Anterior cingulate cortex (tissue), 58 donors: ENCODE data around the gene BRD1.
"Not testable (repeated sequence)": the region's sequence is repeated elsewhere in the genome, so short reads cannot be mapped to it uniquely, and the experiment has no call there.

Experiments used
- DNase-seq, 58 donors: peaks; one replicate each; lab custom pipeline; 2025; lab: John Stamatoyannopoulos, UW

BRD1 gene

DNA sequence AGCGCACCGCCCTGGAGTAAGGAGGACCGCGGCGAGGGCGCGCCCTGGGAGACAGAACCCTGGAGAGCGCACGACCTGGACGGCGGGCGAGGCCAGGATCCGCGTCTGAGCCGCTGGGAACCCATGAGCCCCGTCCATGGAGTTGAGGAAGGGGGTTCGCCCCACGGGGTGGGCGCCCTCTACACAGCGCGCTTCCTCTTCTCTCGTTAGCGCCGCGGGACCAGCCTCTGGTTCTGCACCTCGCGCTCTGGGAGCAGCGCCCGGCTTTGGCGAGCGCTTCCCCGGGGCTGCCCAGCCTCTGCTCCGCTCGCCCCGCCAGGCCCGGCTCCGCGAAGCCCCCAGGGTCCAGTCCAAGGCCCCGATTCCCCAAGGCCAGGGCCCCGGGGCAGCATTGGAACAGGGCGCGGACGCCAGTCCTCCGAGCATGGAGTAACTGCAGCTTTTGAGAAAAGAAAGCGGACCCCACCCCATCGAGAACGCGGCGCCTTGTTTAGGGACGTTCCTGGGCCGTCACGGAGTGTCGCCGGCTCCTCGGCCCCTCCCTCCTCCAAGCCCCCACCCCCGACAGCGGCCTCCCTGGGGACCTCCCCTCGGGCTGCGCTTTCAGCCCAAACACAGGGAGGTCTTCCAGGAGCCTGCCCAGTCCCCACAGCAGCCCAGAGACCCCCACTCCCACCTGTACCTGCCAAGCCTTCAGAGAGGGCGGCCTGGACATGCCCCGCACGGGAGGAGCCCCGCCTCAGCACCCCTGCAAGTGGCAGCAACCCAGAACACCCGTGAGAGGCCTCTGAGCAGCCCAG, 56.2 kb downstream of the BRD1 start:
- no peak for DNase-seq

DNA sequence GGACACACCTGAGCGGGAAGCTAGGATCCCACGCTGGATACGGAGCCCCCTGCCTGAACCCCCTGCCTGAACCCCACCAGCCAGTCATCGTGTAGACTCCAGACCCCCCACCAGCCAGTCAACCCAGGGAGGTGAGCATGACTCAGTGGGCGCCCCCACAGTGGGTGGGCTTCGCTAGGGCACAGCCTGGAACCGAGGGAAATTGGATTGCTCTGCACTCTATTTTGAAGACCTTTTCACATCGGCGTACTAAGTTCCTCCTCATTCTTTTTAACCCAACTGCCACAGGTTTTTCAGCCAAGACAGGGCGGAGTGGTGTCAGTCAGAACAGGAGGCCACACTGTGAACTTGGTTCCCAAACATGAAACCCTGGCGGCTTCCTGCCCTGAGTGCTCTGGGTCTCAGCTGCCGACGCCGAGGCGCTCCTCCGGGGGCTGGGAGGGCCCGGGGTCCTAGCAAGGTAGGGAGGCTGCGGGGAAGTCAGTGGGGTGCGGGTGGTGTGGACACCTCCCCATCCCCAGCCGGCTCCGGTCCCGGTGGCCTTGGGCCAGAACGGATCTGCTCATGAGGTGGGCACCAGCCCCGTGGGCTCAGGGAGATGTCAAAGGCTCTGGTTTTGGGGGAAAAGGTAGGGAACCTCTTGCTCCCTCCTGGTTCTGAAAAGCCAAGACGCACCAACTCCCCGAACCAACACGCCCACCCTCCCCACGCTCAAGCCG, 57.0 kb downstream of the BRD1 start:
- DNase-seq: no peak

DNA sequence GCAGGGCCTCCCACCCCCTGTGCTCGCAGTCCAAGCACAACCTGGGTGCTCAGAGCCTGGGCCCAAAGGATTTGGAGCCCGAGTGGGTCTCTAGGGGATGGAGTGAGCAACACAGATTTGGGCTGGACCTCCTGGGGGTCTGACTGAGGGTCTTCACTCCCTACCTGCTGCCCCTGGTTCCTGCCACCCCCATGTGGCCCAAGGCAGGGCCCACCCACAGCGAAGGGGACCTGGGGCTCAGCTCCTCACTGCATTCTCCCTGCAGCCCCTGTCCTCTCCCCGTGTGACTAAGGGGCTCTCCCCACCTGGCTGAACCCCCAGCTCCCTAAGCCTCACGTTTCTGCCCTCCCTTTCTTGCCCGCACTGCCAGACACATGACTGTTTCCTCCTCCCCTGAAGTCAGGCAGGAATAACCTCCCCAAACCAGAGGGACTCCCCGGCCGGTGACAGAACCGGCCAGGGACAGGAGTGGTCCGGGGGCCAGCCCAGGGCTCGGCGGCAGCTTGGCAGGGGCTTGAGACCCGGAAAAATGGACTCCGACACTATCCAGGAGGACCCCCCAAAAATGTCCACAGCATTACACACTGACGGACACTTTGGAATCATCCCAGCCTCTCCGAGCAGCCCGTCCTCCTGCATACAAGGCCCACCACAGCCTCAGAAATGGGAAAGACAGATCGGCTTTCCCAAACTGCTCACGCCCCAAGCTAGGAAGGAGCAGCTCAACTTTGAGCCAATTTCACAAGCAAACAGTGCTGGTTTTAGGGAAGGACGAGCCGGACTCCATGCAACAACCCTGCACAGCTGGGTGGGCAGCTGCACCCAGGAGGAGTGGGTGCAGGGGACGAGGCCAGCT, 57.8 kb downstream of the BRD1 start:
- DNase-seq: no peak

DNA sequence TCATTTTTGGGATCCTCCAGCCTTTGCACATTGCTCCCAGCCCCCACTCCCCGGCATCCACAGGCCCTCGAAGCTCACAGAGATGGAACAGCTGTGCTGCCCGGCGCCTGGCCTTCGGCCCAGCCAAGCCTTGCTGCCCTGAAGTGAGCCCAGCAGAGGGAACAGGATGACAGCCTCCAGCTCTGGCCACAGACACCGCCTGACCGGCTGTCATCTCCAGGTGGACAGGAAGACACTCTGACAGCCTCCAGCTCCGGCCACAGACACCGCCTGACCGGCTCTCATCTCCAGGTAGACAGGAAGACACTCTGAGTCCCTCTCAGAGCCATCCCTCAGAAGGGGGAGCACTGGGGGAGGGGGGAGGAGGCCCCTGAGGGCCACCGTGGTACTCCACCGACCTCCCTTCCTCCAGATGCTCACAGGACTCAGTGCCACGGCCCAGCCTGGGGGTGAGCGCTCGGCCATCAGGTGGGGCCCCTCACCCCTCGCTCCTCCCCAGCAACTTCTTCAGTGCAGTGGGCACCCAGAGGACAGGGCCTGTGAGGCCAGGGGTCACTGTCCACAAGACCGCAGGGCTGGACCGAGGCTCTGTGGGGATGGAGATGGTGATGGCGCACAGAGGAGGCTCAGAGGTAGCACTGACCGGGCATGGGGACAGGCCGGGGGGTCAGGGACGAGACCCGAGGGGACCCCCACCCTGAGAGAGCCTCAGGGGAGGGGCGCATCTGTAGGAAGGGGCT, 58.6 kb downstream of the BRD1 start:
- DNase-seq: peak in 8 of 58 donors; percentile 12 to 48 (median 32)

DNA sequence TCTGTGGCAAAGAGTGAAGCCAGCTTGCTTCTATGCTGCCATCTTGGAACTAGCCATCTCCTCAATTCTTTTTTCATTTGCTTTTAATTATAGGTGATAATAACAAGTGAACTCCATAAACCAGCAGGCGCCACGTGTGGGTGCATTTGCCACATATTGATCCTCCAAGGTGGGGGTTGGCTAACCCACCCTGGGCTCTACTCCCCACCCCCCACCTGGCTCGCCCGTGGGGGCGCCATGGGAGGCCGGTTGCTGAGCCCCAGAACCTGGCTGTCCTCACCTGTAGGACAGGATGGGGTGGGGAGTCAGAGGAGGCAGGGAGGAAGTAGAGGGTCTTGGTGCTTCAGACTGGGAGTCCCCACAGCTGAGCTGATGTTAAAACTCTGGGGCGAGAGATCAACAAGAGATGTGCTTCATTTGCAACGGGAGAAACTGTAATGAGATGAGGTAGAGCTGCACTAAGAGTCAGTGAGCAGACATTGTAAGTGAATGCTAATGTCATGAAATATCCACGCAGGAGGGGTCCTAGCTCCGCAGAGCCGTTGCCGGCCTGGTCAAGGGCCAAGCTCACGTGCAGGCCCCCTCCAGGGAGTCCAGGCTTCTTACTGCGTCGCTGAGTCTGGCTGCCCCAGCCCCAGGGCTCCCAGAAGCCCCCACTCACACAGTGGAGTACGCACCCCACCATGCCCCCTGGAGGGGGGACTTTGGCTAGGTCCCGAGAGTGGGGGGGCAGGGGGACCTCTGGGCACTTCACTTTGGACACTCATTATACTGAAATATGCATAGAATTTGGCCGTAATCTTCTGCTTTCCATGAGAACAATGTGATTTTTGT, 59.4 kb downstream of the BRD1 start:
- no peak for DNase-seq

DNA sequence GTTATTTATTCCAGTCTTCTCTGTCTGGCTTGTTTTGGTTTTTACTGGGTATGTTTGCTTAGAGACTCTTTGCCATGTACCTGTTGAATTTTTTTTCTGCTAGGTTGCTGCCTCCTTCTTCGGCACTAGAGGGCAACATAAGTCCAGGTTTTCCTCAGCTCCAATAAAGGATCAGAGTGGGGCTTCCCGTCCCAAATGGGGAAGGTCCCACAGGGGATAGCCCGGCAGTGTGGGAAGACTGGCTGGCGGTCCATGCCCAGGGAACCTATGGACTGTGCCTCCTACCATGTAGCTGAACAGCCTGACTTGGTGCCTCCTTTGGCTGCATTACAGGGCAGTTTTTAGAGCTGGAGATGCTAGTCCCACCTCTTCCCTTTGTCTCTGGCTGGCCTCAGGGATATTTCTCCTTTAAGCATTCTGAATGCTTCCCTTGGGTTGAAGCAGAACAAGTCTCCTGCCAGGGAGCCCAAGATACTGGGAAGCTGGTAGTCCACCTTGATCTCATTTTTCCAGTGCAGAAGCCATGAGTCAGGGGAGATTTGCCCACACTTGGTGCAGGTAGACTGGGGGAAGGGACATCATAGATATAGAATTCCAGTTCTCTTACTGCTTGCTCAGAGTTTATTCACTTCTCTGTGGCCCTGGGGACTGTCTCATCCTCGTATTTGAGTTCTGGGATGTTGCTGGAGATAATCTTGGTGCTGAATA, 60.2 kb downstream of the BRD1 start:
- DNase-seq: peak in 1 of 58 donors; percentile 12

DNA sequence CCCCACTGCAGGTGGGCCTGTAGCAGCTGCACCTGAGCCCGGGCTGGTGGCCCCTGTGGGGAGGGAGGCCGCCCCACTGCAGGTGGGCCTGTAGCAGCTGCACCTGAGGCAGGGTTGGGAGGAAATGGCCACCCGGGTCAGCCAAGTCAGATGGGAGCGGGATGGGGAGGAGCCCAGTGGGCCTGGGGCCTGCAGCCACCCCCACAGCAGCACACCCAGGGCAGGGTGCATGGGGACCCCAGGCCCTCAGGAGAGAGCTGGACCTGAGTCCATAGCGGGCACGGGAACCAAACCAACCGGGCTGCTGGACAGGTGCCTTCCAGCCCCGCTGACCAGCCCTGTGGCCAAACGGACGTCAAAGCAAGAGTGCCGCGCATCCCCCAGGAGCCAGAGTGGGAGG, 61.7 kb downstream of the BRD1 start:
- DNase-seq: no peak

DNA sequence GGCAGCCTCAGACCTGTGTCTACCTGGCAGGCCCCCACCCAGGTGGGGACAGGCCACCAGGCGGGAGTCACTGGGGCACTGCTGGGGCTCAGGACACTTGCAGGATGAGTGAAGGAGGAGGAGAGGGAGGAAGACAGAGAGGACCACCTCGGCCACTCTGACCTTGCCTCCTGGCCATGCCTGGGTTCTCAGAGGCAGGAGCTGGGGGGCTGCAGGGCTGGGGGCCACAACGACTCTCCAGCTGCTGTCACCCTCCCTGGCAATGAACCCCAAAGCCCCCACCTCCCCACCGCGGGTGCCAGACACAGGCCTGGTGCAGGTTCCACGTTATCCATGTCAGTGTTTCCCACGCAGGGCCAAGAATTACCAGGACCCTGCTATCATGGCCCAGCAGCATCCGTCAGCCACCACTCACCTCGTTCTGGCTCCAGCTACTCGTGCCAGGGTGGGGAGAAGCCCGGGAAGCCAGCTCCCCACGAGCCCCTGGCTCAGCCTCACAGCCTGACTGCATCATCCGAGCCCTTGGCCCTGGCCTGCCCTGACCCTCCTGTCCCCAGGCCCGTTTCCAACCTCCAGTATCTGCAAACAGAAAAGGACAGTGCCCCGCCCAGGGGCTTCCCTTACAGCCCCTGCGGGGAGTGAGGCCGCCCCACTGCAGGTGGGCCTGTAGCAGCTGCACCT, 62.4 kb downstream of the BRD1 start:
- no peak for DNase-seq

DNA sequence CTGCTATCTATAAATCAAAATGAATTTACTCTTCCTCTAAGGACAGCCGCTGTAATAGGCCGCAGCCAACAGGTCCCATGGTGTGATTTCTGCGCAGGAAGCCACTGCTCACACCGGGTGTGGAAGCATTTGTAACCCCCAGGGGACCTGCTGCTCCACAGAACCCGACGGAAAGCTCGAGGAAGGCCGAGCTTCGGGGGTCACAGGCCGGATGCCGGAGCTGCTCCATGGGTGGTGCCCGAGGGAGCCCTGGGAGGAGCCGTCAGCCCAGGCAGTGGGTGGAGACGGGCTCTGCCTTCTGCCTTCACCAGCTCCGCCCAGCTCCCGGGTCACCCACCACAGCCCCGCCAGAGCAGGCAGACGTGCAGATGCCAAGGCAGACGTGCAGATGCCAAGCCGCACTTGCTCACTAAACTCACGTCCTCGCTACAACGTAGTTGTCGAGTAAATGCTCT, 63.5 kb downstream of the BRD1 start:
- DNase-seq: no peak

DNA sequence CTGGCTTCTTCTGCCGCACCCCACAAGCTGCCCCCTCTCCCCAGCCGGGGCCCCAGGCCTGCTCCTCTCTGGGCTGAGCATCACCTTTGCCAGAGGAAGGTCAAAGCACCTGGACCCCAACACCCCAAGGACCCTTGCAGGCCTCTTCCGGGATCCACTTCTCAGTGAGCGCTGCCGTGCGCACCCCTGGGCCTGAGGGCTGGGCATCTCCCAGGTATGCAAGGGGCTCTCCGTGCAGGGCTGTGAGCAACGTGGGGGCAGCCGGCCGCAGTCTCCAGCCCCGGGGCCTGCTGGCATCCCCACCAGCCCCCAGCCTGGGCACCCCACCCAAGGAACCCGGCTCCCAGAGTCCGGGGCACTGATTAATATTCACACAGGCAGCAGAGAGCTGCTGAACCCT, 64.0 kb downstream of the BRD1 start:
- DNase-seq: no peak

DNA sequence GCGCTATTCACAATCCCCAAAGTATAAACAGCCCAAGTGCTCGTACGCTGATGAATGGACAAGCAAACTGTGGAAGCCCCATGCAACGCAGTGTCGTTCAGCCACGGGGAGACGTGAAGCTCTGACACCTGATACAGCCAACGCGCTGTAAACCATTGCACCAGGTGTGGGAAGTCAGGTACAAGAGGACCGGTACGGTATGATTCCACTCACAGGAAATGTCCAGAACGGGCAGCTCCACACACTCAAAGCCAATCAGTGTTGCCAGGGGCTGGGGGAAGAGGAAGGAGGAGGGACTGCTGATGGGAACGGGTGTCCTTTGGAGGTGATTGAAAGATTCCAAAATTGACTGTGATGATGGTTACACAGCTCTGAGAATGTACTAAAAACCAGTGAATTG, 64.5 kb downstream of the BRD1 start:
- no peak for DNase-seq

DNA sequence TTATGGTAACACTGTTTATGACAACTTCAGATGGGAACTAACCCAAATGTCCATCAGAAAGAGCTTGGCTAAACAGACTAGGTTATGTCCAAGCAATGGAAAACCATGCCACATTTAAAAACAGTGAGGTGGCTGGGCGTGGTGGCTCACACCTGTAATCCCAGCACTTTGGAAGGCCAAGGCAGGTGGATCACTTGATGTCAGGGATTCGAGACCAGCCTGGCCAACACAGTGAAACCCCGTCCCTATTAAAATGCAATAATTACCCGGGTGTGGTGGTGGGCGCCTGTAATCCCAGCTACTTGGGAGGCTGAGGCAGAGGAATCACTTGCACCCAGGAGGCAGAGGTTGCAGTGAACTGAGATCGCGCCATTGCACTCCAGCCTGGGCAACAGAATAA, 65.1 kb downstream of the BRD1 start:
- not testable (repeated sequence) for DNase-seq

DNA sequence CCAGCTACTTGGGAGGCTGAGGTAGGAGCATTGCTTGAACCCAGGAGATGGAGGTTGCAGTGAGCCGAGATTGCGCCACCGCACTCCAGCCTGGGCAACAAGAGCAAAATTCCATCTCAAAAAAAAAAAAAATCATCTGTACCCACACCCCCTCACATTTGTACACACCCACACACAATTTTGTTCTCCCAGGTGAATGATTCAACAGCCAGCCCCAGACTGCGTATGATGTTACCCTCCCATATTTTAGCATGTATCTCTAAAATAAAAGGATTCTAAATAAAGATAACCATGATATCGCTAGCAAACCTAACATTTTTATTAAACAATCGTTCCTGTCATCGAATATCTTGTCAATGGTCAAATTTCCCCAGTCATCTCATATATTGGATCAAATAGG, 65.8 kb downstream of the BRD1 start:
- no peak for DNase-seq

DNA sequence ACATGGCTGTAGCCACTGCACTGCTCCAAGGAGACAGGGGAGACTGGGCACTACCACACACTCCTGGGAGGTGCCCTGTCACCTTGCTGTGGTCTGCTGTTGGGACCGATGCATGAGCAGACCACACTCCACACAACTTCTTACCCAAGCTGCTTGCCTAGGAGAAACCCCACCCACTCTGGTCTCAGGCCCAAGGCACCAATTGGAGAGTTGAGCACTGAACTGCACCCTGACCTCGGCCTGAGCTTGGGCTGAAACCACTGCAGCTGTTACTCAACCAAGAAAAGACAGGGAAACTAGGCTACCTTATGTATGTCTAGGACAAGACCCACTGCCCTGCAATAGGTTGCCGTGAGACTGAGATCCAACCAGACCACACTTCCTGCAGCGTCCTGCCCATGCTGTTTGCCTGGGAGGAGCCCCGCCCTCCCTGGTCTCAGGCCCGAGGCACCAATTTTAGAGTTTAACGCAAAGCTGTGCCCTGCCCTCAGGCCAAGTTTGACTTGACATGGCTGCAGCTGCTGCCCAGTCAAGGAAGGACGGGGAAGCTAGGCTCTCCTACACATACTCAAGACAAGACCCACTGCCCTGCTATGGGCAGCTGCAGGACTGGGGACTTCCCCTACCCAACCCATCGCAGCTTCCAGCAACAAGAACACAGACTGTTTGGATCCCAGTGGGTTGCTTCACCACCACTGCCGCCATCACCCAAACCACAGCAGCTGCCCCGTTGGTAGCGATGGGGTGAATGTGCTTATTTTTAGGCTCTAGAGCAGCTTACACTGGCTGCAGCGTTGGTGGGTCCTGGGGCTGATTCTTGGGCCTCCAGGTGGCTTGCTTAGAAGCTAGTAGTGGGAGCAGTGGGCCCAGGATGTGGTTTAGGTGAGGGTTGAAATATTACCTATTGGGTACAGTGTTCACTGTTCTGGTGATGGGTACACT, 66.8 kb downstream of the BRD1 start:
- DNase-seq: no peak

DNA sequence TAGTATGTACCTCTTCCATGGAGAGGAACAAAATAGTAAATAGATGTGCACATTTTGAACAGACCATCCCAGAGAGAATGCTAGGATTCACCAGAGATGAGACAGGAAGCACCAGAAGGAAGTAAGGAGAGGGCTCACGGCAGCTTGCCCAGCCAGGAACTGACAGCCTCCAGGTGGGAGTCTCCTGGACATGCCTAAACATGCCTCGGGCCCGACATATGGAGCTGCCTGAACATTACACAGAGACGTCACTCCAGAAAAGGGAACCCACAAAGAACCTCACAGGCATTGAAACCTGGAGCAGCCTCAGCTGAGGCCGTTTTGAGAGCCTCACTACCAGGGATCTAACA, 67.4 kb downstream of the BRD1 start:
- no peak for DNase-seq

DNA sequence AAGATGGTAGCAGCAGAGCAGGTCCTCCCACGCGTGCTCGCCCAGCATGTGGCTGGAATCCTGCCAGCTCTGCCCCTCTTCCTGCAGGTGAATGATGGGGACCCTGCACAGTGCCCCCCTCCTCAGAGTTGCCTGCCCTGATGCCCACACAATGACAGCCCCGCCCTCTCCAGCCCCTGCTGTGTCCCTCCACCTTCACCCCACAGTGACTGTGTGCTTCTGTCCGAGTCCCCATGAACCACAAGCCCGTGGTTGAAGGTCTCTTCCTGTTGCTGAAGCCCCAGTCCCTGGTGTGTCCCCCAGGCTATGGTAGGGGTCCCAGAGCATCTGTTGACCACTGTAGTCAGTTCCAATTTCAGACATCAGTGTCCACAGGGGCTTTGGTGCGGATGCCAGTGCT, 71.0 kb downstream of the BRD1 start:
- no peak for DNase-seq

DNA sequence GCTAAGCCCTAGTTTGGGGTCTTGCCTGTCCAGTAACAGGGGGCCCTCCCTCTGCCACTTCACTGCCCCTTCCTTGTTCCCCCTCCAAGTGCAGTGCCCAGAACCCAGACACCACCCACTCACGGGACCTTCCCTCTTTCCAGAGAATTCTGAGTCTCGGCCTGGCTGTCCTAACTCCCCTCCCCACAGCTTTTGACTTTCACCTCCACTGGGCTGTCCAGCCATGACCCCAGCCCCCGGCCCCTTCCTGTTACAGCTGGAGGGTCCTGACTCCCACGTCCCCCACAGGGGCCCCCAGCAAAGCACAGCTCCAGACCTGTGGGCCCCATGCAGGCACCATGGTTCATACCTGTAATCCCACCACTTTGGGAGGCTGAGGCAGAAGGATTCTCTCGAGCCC, 71.5 kb downstream of the BRD1 start:
- DNase-seq: no peak
